Measurements from ENCODE around the gene IARS1. TPM values are rescaled to one million over a fixed set of nuclear protein-coding genes. Genes with fewer than 3 reads are reported as not detected.

Gene IARS1
- total RNA-seq, 2 experiments from 2014 or later, result 49.8 to 56.8 TPM

- Mint-ChIP-seq H3K36me3 (ENCODE audit: low read depth) (peaks cover 98% of the 10 kb centered on the region), H3K4me3 (no peak overlapping the region), H3K27me3 (no peaks in the 10 kb centered on the region), H3K4me1 (ENCODE audit: low read depth) (no peaks in the 10 kb centered on the region), H3K9me3 (no peaks in the 10 kb centered on the region), H3K27ac (no peak overlapping the region)
- DNase-seq (no peak), ATAC-seq (ENCODE audit: poor library complexity) (no peak)
- no peak for TF ChIP-seq CTCF (IDR thresholded peaks at IDR 0.05)
- H3K4me3 ChIP-seq (ENCODE audit: low read length), result no peak overlapping the region
- POLR2A ChIA-PET, result no interaction called here
- H3K36me3 ChIP-seq (ENCODE audit: insufficient read depth, low read length), result peaks cover 96% of the 10 kb centered on the region
- H3K27ac ChIP-seq (ENCODE audit: low read depth in 1 of 2, low read length in 2 of 2), result no peak overlapping the region
- CTCF ChIA-PET, result no interaction called here
- no peaks in the 10 kb centered on the region for H3K9me3 ChIP-seq (ENCODE audit: control insufficient read depth in 1 of 2, insufficient read depth in 1 of 2, low read length in 2 of 2)
- no peaks in the 10 kb centered on the region for H3K27me3 ChIP-seq (ENCODE audit: control insufficient read depth in 1 of 2, insufficient read depth in 2 of 2, low read length in 2 of 2)
- H3K4me1 ChIP-seq (ENCODE audit: insufficient read depth, low read length), result no peaks in the 10 kb centered on the region
- intact Hi-C loops (cut with DNase I, micrococcal nuclease), result no loop called here
Observed at GRCh38 chr9:92247981-92248380, 45.5 kb downstream of the IARS1 start.

- no peaks in the 10 kb centered on the region for H3K4me1 Mint-ChIP-seq (ENCODE audit: low read depth)
- DNase-seq, result no peak
- no peaks in the 10 kb centered on the region for H3K9me3 Mint-ChIP-seq
- CTCF ChIA-PET, result no interaction called here
- Histone ChIP-seq H3K4me1 (ENCODE audit: insufficient read depth, low read length) (no peaks in the 10 kb centered on the region), H3K36me3 (ENCODE audit: insufficient read depth, low read length) (peaks cover 98% of the 10 kb centered on the region), H3K27me3 (ENCODE audit: control insufficient read depth in 1 of 2, insufficient read depth in 2 of 2, low read length in 2 of 2) (no peaks in the 10 kb centered on the region), H3K9me3 (ENCODE audit: control insufficient read depth in 1 of 2, insufficient read depth in 1 of 2, low read length in 2 of 2) (no peaks in the 10 kb centered on the region), H3K27ac (ENCODE audit: low read depth in 1 of 2, low read length in 2 of 2) (no peak overlapping the region), H3K4me3 (ENCODE audit: low read length) (no peak overlapping the region)
- POLR2A ChIA-PET, result no interaction called here
- no peaks in the 10 kb centered on the region for H3K27me3 Mint-ChIP-seq
- intact Hi-C loops (cut with DNase I, micrococcal nuclease), result no loop called here
- peaks cover 98% of the 10 kb centered on the region for H3K36me3 Mint-ChIP-seq (ENCODE audit: low read depth)
- H3K27ac Mint-ChIP-seq, result no peak overlapping the region
- no peak for TF ChIP-seq CTCF (IDR thresholded peaks at IDR 0.05)
- H3K4me3 Mint-ChIP-seq, result no peak overlapping the region
- no peak for ATAC-seq (ENCODE audit: poor library complexity)
Observed at GRCh38 chr9:92247296-92247695, 46.2 kb downstream of the IARS1 start.

DNA sequence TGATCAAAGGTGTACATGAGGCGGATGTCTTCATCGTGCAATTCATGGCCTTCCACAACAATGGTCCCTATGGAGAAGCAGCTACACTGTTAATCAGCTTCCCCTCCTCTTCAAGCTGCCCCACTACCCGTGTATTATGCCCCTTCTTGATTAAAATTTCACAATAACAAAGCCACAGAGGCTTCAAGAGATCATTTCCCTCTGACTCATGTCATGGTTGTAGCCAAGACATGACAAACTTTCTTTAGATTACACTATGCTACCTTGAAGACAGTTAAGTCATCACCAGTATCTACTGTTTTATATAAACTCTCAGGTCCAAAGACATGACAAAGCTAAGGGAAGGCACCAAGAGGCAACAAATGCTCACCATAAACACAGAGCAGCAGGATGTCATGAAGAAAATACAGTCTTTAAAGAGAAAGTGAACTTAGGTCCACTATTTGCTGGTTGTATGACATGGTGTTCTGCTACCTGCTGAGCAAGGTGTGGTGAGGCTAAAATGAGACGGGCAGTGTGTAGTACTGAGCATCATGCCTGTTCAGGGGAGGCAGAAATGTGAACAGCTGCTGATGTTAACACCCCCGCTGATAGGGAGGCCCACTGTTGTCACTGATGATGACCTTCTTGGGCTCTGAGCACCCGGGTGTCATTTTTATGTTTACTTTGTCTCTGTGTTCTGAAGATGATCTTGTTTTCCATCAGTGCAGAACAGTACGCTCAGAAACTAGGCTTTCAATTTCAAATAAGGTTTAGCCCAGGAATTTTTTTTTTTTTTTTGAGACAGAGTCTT is 48.3 kb downstream of the IARS1 start:
- TF ChIP-seq CTCF (IDR thresholded peaks at IDR 0.05), result no peak
- POLR2A ChIA-PET, result no interaction called here
- Mint-ChIP-seq H3K9me3 (no peaks in the 10 kb centered on the region), H3K4me1 (ENCODE audit: low read depth) (no peaks in the 10 kb centered on the region), H3K4me3 (no peak overlapping the region), H3K27me3 (no peaks in the 10 kb centered on the region), H3K27ac (no peak overlapping the region), H3K36me3 (ENCODE audit: low read depth) (peaks cover 98% of the 10 kb centered on the region)
- no peak overlapping the region for H3K4me3 ChIP-seq (ENCODE audit: low read length)
- ATAC-seq (ENCODE audit: poor library complexity) (no peak), DNase-seq (no peak)
- intact Hi-C loops (cut with DNase I, micrococcal nuclease), result no loop called here
- no peaks in the 10 kb centered on the region for H3K4me1 ChIP-seq (ENCODE audit: insufficient read depth, low read length)
- CTCF ChIA-PET, result no interaction called here
- H3K27ac ChIP-seq (ENCODE audit: low read depth in 1 of 2, low read length in 2 of 2), result no peak overlapping the region
- H3K27me3 ChIP-seq (ENCODE audit: control insufficient read depth in 1 of 2, insufficient read depth in 2 of 2, low read length in 2 of 2), result no peaks in the 10 kb centered on the region
- H3K9me3 ChIP-seq (ENCODE audit: control insufficient read depth in 1 of 2, insufficient read depth in 1 of 2, low read length in 2 of 2), result no peaks in the 10 kb centered on the region
- peaks cover 98% of the 10 kb centered on the region for H3K36me3 ChIP-seq (ENCODE audit: insufficient read depth, low read length)

Small RNAs within 50 kb of the gene (microRNA-seq; reads per million reads assigned to microRNA genes)
- gene MIR3651 (ENCODE audit: borderline microRNAs expressed, borderline replicate concordance), result 4.5 reads per million, percentile 23 among the genes with 10 or more reads in this experiment

Other genes with a start within 250 kb of the IARS1 start
- gene SPTLC1, start 178.3 kb downstream of the IARS1 start, total RNA-seq, result 10 to 100 TPM; 40.9 to 43.0 TPM
- 10 to 100 TPM; 55.9 to 65.7 TPM for gene NOL8, start 31.7 kb upstream of the IARS1 start, total RNA-seq
- 1 to 10 TPM; 4.8 TPM for gene CENPP, start 32.3 kb upstream of the IARS1 start, total RNA-seq
- under 1 TPM in 1 of 2 experiments, not detected in 1; 0.11 TPM for gene OGN, start 110.9 kb upstream of the IARS1 start, total RNA-seq
- gene OMD, start 130.8 kb upstream of the IARS1 start, total RNA-seq, result not detected
- not detected for gene ASPN, start 188.8 kb upstream of the IARS1 start, total RNA-seq
- gene ECM2, start 242.3 kb upstream of the IARS1 start, total RNA-seq, result not detected

All from CD4-positive, alpha-beta T cell (primary cell).